ENCODE data around the gene KY.

The KY gene

GRCh38 chr3:134644731-134645514 lies 5.9 kb downstream of the KY start:
- peak; percentile 65 for DNase-seq

GRCh38 chr3:134643150-134643675 lies 7.6 kb downstream of the KY start:
- DNase-seq, result no peak

GRCh38 chr3:134642445-134643149 lies 8.2 kb downstream of the KY start:
- no peak for DNase-seq

GRCh38 chr3:134641671-134642300 lies 9.0 kb downstream of the KY start:
- DNase-seq, result no peak

- DNase-seq, result no peak
Measured at GRCh38 chr3:134640872-134641470, 9.9 kb downstream of the KY start.

- DNase-seq, result no peak
Measured at GRCh38 chr3:134640378-134640777, 10.4 kb downstream of the KY start.

- DNase-seq, result peak; percentile 72
Measured at GRCh38 chr3:134638385-134639030, 12.3 kb downstream of the KY start.

- DNase-seq, result no peak
Measured at GRCh38 chr3:134636406-134636805, 14.4 kb downstream of the KY start.

GRCh38 chr3:134630506-134630905 lies 20.3 kb downstream of the KY start:
- no peak for DNase-seq

- DNase-seq, result no peak
Measured at GRCh38 chr3:134628884-134629283, 21.9 kb downstream of the KY start.

GRCh38 chr3:134627831-134628230 lies 23.0 kb downstream of the KY start:
- no peak for DNase-seq

GRCh38 chr3:134625885-134626741 lies 24.7 kb downstream of the KY start:
- no peak for DNase-seq

GRCh38 chr3:134625462-134625861 lies 25.4 kb downstream of the KY start:
- DNase-seq, result no peak

- no peak for DNase-seq
Measured at GRCh38 chr3:134624537-134625287, 26.1 kb downstream of the KY start.

GRCh38 chr3:134623615-134624245 lies 27.1 kb downstream of the KY start:
- DNase-seq, result no peak

- no peak for DNase-seq
Measured at GRCh38 chr3:134622806-134623365, 27.9 kb downstream of the KY start.

GRCh38 chr3:134621854-134622253 lies 29.0 kb downstream of the KY start:
- no peak for DNase-seq

- DNase-seq, result no peak
Measured at GRCh38 chr3:134620476-134621115, 30.2 kb downstream of the KY start.

- DNase-seq, result no peak
Measured at GRCh38 chr3:134619884-134620445, 30.9 kb downstream of the KY start.
